Gastrocnemius medialis (tissue), 4 donors: Measurements from ENCODE around the gene FBXO7. TPM values are rescaled to one million over a fixed set of nuclear protein-coding genes. Genes with fewer than 3 reads are reported as not detected.

Experiments used
- ATAC-seq, 2 donors: fragments of 150-250 bp; one replicate each; pipeline ENCODE4 v1.9.1; 2016
- DNase-seq, 2 donors: peaks; one replicate each; pipeline ENCODE4 v3.0.0-alpha.2; 2019
- H3K27ac ChIP-seq, 4 donors: fragments of 200-600 bp; sonication (generic); 1 replicate in 1 of 4; 2 replicates in 3 of 4; pipeline ENCODE4 v1.5.1; 2016 to 2018; ENCODE audit warnings: mild to moderate bottlenecking in 2 of 4, moderate library complexity in 1 of 4
- H3K27me3 ChIP-seq, 3 donors: fragments of 200-600 bp; sonication (generic) in 2 of 3; 1 replicate in 1 of 3; 2 replicates in 2 of 3; pipeline versions ENCODE4 v1.5.1 to v1.6.0; 2016 to 2019; ENCODE audit warnings: mild to moderate bottlenecking in 1 of 3, moderate library complexity in 1 of 3
- H3K36me3 ChIP-seq, 2 donors: fragments of 200-600 bp; sonication (generic) in 1 of 2; one replicate each; pipeline ENCODE4 v1.5.1; 2017 to 2018
- H3K4me1 ChIP-seq, 2 donors: fragments of 200-600 bp; sonication (generic) in 1 of 2; one replicate each; pipeline ENCODE4 v1.5.1; 2016 to 2017; ENCODE audit warnings: mild to moderate bottlenecking in 2 of 2
- H3K4me3 ChIP-seq, 4 donors: fragments of 200-600 bp; sonication (generic) in 3 of 4; 1 replicate in 1 of 4; 2 replicates in 3 of 4; pipeline ENCODE4 v1.5.1; 2016 to 2019; ENCODE audit warnings: mild to moderate bottlenecking in 2 of 4
- H3K9me3 ChIP-seq, 3 donors: fragments of 200-600 bp; sonication (generic) in 2 of 3; 1 replicate in 1 of 3; 2 replicates in 2 of 3; pipeline ENCODE4 v1.5.1; 2016 to 2019
- POLR2A ChIP-seq, 2 donors: fragments of 450-650 bp; IDR thresholded peaks; one replicate each; pipeline ENCODE4 v1.6.1; 2017; ENCODE audit warnings: antibody characterized with exemption in 2 of 2, mild to moderate bottlenecking in 2 of 2, moderate library complexity in 2 of 2
- in situ Hi-C, 4 donors: fragments of 200-750 bp; cut with MboI; loops; one replicate each; pipeline versions ENCODE4 v1.15.0 to v1.8.0; 2017; ENCODE audit warnings: low sequenced_read_pairs in 4 of 4
- intact Hi-C: fragments of 100-400 bp; cut with DNase I; formaldehyde crosslinking; loops from one replicate; pipeline ENCODE4 v1.15.1; 2023; ENCODE audit warnings: low total_unique reads
- total RNA-seq, 4 donors: library from RNA; depleted of rRNA; stranded (reverse); fragments of >200 nt; gene quantifications; one replicate each; pipeline versions ENCODE4 v1.1.0 to v1.2.3, GENCODE V29; 2016
- TF ChIP-seq, protein P1 (sequence below), 5 experiments: fragments of 450-650 bp in 3 of 5; fragments of 200-600 bp in 2 of 5; sonication (generic) in 2 of 5; IDR thresholded peaks in 4 of 5; conservative IDR thresholded peaks in 1 of 5; 1 replicate in 4 of 5; 2 replicates in 1 of 5; pipeline ENCODE4 v1.5.1; 2016 to 2019; ENCODE audit warnings: antibody characterized with exemption in 5 of 5, mild to moderate bottlenecking in 3 of 5, moderate library complexity in 3 of 5

Gene FBXO7
- total RNA-seq, 4 donors from 2014 or later = 30.6 to 40.7 (median 31.8) TPM

GRCh38 chr22:32482708-32483107 lies 8.1 kb downstream of the FBXO7 start:
- Histone ChIP-seq H3K4me1 (peaks cover 15 to 25% of the 10 kb centered on the region in 2 donors), H3K27ac (no peak overlapping the region), H3K4me3 (no peak overlapping the region), H3K9me3 (no peaks in the 10 kb centered on the region), H3K36me3 (peaks cover 0 to 39% of the 10 kb centered on the region in 2 donors), H3K27me3 (no peaks in the 10 kb centered on the region)
- TF ChIP-seq, protein P1, sequence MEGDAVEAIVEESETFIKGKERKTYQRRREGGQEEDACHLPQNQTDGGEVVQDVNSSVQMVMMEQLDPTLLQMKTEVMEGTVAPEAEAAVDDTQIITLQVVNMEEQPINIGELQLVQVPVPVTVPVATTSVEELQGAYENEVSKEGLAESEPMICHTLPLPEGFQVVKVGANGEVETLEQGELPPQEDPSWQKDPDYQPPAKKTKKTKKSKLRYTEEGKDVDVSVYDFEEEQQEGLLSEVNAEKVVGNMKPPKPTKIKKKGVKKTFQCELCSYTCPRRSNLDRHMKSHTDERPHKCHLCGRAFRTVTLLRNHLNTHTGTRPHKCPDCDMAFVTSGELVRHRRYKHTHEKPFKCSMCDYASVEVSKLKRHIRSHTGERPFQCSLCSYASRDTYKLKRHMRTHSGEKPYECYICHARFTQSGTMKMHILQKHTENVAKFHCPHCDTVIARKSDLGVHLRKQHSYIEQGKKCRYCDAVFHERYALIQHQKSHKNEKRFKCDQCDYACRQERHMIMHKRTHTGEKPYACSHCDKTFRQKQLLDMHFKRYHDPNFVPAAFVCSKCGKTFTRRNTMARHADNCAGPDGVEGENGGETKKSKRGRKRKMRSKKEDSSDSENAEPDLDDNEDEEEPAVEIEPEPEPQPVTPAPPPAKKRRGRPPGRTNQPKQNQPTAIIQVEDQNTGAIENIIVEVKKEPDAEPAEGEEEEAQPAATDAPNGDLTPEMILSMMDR (IDR thresholded peaks at IDR 0.05 in 4 of 5, conservative IDR thresholded peaks at IDR 0.05 in 1 of 5) = no peak
- TF ChIP-seq POLR2A (IDR thresholded peaks at IDR 0.05) = no peak
- intact Hi-C loops = no loop called here
- in situ Hi-C loops = no loop called here
- DNase-seq (no peak), ATAC-seq (no peak)

DNA sequence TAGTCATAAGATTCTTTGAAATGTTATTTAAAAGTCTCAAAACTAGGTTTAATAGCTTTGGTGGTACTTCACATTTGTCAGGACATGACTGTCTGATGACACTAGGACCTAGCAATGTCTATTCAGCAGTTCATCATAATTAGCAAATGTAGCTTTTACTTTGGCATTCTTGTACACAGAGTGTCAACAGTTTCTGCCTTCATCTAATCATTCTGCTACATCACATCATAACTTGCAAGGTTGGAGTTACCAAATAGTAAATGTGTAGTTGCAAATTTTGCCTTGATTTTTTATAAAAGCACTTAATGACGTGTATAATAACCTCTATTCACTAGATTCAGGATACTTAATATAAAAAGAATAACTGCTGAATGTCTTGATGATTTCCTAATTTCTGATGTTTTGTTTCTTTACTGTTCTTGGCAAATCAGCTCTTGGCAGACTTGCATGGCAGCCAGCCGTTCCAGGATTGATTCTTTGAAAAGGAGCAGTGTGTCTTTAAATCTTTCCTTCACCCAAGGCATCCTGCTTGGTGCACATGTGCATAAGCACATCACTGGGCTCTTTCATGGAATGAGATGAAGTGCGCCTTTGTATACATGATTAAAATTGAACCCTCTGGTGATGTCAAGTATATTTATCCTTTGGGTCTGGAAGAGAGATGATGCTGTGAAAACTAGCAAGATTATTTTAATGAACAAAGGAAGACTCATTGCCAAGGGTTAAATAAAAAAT lies 12.2 kb downstream of the FBXO7 start:
- Histone ChIP-seq H3K36me3 (peaks cover 0 to 70% of the 10 kb centered on the region in 2 donors), H3K27me3 (no peaks in the 10 kb centered on the region), H3K4me3 (no peak overlapping the region), H3K9me3 (no peaks in the 10 kb centered on the region), H3K27ac (no peak overlapping the region), H3K4me1 (peaks cover 9 to 14% of the 10 kb centered on the region in 2 donors)
- in situ Hi-C loops = no loop called here
- DNase-seq (no peak), ATAC-seq (no peak)
- intact Hi-C loops = no loop called here
- TF ChIP-seq POLR2A (IDR thresholded peaks at IDR 0.05) = no peak
- TF ChIP-seq, protein P1 (IDR thresholded peaks at IDR 0.05 in 4 of 5, conservative IDR thresholded peaks at IDR 0.05 in 1 of 5) = no peak

DNA sequence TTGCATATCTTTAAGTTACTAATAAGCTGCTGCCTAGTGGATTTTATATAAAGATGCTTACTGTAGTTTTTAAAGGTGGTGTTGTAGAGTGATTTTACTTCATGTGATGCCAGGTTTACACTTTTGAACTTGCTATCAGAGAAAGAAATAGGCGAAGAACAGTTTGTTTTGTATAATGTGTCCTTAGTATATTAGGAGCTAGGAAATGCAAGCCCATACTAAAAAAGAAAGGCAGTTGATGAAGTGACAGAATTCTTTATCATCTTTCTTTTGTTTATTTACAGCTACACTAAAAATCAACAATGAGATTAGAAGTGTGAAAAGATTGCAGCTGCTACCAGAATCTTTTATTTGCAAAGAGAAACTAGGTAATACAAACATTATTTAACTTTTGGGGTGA lies 12.8 kb downstream of the FBXO7 start:
- Histone ChIP-seq H3K36me3 (peaks cover 0 to 75% of the 10 kb centered on the region in 2 donors), H3K4me1 (peaks cover 4 to 9% of the 10 kb centered on the region in 2 donors), H3K9me3 (no peaks in the 10 kb centered on the region), H3K4me3 (no peak overlapping the region), H3K27ac (no peak overlapping the region), H3K27me3 (no peaks in the 10 kb centered on the region)
- in situ Hi-C loops = no loop called here
- no peak for TF ChIP-seq POLR2A (IDR thresholded peaks at IDR 0.05)
- TF ChIP-seq, protein P1 (IDR thresholded peaks at IDR 0.05 in 4 of 5, conservative IDR thresholded peaks at IDR 0.05 in 1 of 5) = no peak
- ATAC-seq (no peak), DNase-seq (no peak)
- intact Hi-C loops = no loop called here

DNA sequence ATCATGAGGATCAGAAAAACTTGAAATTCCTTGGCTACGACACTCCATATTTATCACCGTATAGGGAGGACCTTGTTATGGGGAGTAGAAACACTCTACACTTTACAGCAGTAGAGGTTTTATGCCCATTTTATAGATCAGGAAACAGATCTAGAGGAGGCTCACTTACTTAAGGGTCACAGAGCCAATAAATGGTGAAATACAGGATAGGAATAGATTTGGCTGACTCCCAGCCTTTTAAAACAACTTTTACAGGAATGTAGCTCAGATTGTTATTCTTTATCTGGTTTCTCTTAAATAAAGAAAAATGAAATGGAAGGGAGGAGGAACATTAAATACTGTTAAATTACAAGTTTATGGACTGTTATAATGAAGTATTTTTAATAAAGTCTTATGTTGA lies 14.8 kb downstream of the FBXO7 start:
- H3K9me3 ChIP-seq = no peaks in the 10 kb centered on the region
- in situ Hi-C loops (no loop called here), intact Hi-C loops (no loop called here)
- H3K36me3 ChIP-seq = peaks cover 10 to 93% of the 10 kb centered on the region in 2 donors
- H3K4me1 ChIP-seq = no peaks in the 10 kb centered on the region
- DNase-seq (no peak), ATAC-seq (no peak)
- H3K4me3 ChIP-seq = no peak overlapping the region
- H3K27ac ChIP-seq = no peak overlapping the region
- TF ChIP-seq, protein P1 (IDR thresholded peaks at IDR 0.05 in 4 of 5, conservative IDR thresholded peaks at IDR 0.05 in 1 of 5) = no peak
- TF ChIP-seq POLR2A (IDR thresholded peaks at IDR 0.05) = no peak
- no peaks in the 10 kb centered on the region for H3K27me3 ChIP-seq
